ENCODE data around the gene ZMIZ1. TPM values are rescaled to one million over a fixed set of nuclear protein-coding genes. Genes with fewer than 3 reads are reported as not detected.
A peak's percentile ranks its signal among the peaks of the same experiment; 100 is the strongest.

Gene ZMIZ1
- total and polyA plus RNA-seq, 2 experiments from 2014 or later = 9.2 to 30.9 TPM

- TF ChIP-seq, protein P1, sequence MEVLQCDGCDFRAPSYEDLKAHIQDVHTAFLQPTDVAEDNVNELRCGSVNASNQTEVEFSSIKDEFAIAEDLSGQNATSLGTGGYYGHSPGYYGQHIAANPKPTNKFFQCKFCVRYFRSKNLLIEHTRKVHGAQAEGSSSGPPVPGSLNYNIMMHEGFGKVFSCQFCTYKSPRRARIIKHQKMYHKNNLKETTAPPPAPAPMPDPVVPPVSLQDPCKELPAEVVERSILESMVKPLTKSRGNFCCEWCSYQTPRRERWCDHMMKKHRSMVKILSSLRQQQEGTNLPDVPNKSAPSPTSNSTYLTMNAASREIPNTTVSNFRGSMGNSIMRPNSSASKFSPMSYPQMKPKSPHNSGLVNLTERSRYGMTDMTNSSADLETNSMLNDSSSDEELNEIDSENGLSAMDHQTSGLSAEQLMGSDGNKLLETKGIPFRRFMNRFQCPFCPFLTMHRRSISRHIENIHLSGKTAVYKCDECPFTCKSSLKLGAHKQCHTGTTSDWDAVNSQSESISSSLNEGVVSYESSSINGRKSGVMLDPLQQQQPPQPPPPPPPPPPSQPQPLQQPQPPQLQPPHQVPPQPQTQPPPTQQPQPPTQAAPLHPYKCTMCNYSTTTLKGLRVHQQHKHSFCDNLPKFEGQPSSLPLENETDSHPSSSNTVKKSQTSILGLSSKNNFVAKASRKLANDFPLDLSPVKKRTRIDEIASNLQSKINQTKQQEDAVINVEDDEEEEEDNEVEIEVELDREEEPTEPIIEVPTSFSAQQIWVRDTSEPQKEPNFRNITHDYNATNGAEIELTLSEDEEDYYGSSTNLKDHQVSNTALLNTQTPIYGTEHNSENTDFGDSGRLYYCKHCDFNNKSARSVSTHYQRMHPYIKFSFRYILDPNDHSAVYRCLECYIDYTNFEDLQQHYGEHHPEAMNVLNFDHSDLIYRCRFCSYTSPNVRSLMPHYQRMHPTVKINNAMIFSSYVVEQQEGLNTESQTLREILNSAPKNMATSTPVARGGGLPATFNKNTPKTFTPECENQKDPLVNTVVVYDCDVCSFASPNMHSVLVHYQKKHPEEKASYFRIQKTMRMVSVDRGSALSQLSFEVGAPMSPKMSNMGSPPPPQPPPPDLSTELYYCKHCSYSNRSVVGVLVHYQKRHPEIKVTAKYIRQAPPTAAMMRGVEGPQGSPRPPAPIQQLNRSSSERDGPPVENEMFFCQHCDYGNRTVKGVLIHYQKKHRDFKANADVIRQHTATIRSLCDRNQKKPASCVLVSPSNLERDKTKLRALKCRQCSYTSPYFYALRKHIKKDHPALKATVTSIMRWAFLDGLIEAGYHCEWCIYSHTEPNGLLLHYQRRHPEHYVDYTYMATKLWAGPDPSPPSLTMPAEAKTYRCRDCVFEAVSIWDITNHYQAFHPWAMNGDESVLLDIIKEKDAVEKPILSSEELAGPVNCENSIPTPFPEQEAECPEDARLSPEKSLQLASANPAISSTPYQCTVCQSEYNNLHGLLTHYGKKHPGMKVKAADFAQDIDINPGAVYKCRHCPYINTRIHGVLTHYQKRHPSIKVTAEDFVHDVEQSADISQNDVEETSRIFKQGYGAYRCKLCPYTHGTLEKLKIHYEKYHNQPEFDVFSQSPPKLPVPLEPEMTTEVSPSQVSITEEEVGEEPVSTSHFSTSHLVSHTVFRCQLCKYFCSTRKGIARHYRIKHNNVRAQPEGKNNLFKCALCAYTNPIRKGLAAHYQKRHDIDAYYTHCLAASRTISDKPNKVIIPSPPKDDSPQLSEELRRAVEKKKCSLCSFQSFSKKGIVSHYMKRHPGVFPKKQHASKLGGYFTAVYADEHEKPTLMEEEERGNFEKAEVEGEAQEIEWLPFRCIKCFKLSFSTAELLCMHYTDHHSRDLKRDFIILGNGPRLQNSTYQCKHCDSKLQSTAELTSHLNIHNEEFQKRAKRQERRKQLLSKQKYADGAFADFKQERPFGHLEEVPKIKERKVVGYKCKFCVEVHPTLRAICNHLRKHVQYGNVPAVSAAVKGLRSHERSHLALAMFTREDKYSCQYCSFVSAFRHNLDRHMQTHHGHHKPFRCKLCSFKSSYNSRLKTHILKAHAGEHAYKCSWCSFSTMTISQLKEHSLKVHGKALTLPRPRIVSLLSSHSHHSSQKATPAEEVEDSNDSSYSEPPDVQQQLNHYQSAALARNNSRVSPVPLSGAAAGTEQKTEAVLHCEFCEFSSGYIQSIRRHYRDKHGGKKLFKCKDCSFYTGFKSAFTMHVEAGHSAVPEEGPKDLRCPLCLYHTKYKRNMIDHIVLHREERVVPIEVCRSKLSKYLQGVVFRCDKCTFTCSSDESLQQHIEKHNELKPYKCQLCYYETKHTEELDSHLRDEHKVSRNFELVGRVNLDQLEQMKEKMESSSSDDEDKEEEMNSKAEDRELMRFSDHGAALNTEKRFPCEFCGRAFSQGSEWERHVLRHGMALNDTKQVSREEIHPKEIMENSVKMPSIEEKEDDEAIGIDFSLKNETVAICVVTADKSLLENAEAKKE (CRISPR knock-in tag; IDR thresholded peaks at IDR 0.05) = no peak
- no peak for TF ChIP-seq JUNB (IDR thresholded peaks at IDR 0.05; ENCODE audit: unreplicated experiment)
- no peak for TF ChIP-seq NANOG (IDR thresholded peaks at IDR 0.05; ENCODE audit: borderline replicate concordance)
Observed at GRCh38 chr10:79111427-79111826, 42.7 kb downstream of the ZMIZ1 start (continued).

DNA sequence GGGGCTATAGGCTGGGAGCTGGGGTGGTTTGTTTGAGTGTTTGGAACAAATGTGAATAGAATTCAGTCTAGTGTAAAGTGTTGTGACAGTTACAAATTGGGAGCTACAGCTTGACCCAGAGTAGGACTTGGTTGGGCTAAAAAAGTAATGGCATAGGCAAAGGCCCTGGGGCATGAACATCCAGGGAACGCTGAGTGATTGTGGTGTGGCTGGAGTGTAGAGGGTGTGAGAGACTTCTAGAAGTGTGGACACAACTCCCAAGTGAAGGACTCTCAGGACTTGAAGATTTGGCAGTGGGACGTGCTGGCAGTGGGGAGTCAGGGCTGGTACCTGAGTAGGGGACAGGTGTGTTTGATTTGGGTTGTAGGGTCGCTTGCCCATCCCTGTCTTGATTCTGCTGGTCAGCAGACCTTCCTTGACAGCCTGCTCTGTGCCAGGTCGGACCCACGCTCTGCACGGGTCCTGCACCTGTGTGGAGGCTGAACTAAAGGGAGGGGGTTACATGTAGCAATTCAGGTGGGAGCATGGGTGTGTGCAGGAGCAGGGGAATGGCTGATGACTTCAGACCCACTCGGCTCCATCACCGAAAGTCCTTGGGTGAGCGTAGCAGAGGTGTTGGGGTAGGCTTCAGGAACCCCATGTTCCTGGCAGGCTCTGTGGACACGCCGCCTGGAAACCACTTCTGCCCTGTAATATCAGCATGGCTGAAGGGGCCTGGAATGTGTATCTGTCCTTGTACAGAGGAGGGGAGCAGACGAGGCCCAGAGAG, 43.3 kb downstream of the ZMIZ1 start:
- Histone ChIP-seq H4K20me1 (replicated peaks; ENCODE audit: insufficient read depth) (peaks cover 9% of the 10 kb centered on the region; the same call in 1 of the 2 replicates), H3K4me1 (ENCODE audit: insufficient read depth) (peaks cover 25% of the 10 kb centered on the region), H3K79me2 (replicated peaks; ENCODE audit: insufficient read depth) (peaks cover 91% of the 10 kb centered on the region), H3K4me2 (no peak overlapping the region), H3K27ac (ENCODE audit: low read depth) (no peak overlapping the region; the same call in 1 of the 2 replicates), H2AFZ (no peak overlapping the region), H3F3A (replicated peaks; ENCODE audit: low read depth) (no peaks in the 10 kb centered on the region), H3K27me3 (ENCODE audit: insufficient read depth) (no peaks in the 10 kb centered on the region), H3K36me3 (ENCODE audit: insufficient read depth) (no peaks in the 10 kb centered on the region), H3K9me2 (ENCODE audit: insufficient read depth) (no peaks in the 10 kb centered on the region), H3K4me3 (no peak overlapping the region)
- H3K4me1 Mint-ChIP-seq = peaks cover 79% of the 10 kb centered on the region
- ATAC-seq (no peak), DNase-seq (ENCODE audit: low spot score) (no peak)
- no peak overlapping the region for H3K4me3 Mint-ChIP-seq
- peaks cover 11% of the 10 kb centered on the region; the same call in 2 of the 3 replicates for H3K36me3 Mint-ChIP-seq (ENCODE audit: low read depth)
- no peaks in the 10 kb centered on the region for H3K9me3 Mint-ChIP-seq
- H3K27ac Mint-ChIP-seq = peak overlapping the region; percentile 24
- no peak for TF ChIP-seq NANOG (IDR thresholded peaks at IDR 0.05; ENCODE audit: borderline replicate concordance)
- no peak for TF ChIP-seq ZNF331 (CRISPR knock-in tag; IDR thresholded peaks at IDR 0.05; ENCODE audit: low read depth)
- TF ChIP-seq CREB1 (CRISPR knock-in tag; IDR thresholded peaks at IDR 0.05; ENCODE audit: low read depth) = no peak
- peaks cover 12% of the 10 kb centered on the region for H3K27me3 Mint-ChIP-seq (ENCODE audit: insufficient read depth, low read depth, poor library complexity)

All from GM23338 (cell line).